ENCODE measurements around the gene TRIO.

- TF ChIP-seq CTCF (conservative IDR thresholded peaks at IDR 0.05 in 1 of 2, IDR thresholded peaks at IDR 0.05 in 1 of 2; ENCODE audit: low read depth in 1 of 2, low read length in 2 of 2) (no peak), EZH2 (IDR thresholded peaks at IDR 0.05; ENCODE audit: low read length, missing control alignments) (no peak)
Measured at GRCh38 chr5:14343376-14343775, 200.2 kb downstream of the TRIO start.
